D341Med (cell line): ENCODE measurements around the gene FOXR1.
"Not testable (repeated sequence)": the region's sequence is repeated elsewhere in the genome, so short reads cannot be mapped to it uniquely, and the experiment has no call there.

Source experiments
- DNase-seq: peaks from one replicate; pipeline ENCODE4 v3.0.0; 2012; ENCODE audit warnings: low spot score

Gene FOXR1

GRCh38 chr11:118997627-118998387, 26.2 kb downstream of the FOXR1 start, which contains the start of gene CENATAC:
Gene CENATAC (plus strand): TSS chr11:118998138. CDS start chr11:118998198, 60 bp downstream.
- DNase-seq, result peak; percentile 98

GRCh38 chr11:118998388-118998717, 26.8 kb downstream of the FOXR1 start:
- no peak for DNase-seq

GRCh38 chr11:118998822-118999221, 27.3 kb downstream of the FOXR1 start:
- DNase-seq, result no peak

- no peak for DNase-seq
Observed at GRCh38 chr11:119000906-119001305, 29.3 kb downstream of the FOXR1 start.

GRCh38 chr11:119006656-119007055, 35.1 kb downstream of the FOXR1 start:
- no peak for DNase-seq

GRCh38 chr11:119011476-119012053, 40.0 kb downstream of the FOXR1 start:
- no peak for DNase-seq

GRCh38 chr11:119012629-119013170, 41.1 kb downstream of the FOXR1 start:
- no peak for DNase-seq

- DNase-seq, result no peak
Observed at GRCh38 chr11:119014209-119014924, 42.8 kb downstream of the FOXR1 start.

GRCh38 chr11:119015054-119015611, 43.6 kb downstream of the FOXR1 start:
- DNase-seq, result no peak

- no peak for DNase-seq
Observed at GRCh38 chr11:119016216-119017009, 44.9 kb downstream of the FOXR1 start.

GRCh38 chr11:119017377-119017776, 45.8 kb downstream of the FOXR1 start:
- not testable (repeated sequence) for DNase-seq

GRCh38 chr11:119018074-119018938, 46.7 kb downstream of the FOXR1 start, which contains the start of the genes RPS25 and TRAPPC4:
Gene RPS25 (minus strand): TSS chr11:119018343. CDS start chr11:119018284, 59 bp downstream.
Gene TRAPPC4 (plus strand): TSS chr11:119018766. CDS start chr11:119018796, 30 bp downstream.
- DNase-seq, result peak; percentile 92

- no peak for DNase-seq
Observed at GRCh38 chr11:119019996-119020395, 48.4 kb downstream of the FOXR1 start.

- no peak for DNase-seq
Observed at GRCh38 chr11:119021631-119022030, 50.1 kb downstream of the FOXR1 start.

- no peak for DNase-seq
Observed at GRCh38 chr11:119023741-119024140, 52.2 kb downstream of the FOXR1 start.

GRCh38 chr11:119024430-119025098, 53.0 kb downstream of the FOXR1 start:
- no peak for DNase-seq

GRCh38 chr11:119025099-119025473, 53.5 kb downstream of the FOXR1 start:
- DNase-seq, result no peak

- DNase-seq, result no peak
Observed at GRCh38 chr11:119025541-119025940, 54.0 kb downstream of the FOXR1 start.

- no peak for DNase-seq
Observed at GRCh38 chr11:119025978-119026766, 54.6 kb downstream of the FOXR1 start.
